ENCODE data around the gene MPZL2.

DNA sequence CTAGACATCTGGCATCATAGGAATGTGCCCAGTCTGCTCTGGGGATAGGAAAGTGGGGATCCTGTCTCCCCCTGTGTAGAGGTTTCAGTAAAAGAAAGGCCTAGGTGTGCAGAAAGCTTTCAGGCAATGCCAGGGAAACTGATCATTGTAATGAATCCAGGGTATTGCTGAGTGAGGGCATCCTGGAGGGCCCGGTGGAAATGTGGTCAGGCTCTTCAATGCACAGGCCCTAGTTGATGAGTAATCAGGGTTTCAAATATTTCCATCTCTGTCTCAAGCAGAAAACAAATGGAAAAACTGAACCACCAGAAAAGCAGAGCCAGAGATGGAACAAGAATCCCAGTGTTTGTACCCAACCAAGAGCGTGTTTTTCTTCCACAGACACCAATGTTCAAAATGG, 42.5 kb upstream of the MPZL2 start:
- TF ChIP-seq POLR2AphosphoS5 (IDR thresholded peaks at IDR 0.05) (no peak), POLR2A (IDR thresholded peaks at IDR 0.05) (no peak)
- TF ChIP-seq, protein P1, sequence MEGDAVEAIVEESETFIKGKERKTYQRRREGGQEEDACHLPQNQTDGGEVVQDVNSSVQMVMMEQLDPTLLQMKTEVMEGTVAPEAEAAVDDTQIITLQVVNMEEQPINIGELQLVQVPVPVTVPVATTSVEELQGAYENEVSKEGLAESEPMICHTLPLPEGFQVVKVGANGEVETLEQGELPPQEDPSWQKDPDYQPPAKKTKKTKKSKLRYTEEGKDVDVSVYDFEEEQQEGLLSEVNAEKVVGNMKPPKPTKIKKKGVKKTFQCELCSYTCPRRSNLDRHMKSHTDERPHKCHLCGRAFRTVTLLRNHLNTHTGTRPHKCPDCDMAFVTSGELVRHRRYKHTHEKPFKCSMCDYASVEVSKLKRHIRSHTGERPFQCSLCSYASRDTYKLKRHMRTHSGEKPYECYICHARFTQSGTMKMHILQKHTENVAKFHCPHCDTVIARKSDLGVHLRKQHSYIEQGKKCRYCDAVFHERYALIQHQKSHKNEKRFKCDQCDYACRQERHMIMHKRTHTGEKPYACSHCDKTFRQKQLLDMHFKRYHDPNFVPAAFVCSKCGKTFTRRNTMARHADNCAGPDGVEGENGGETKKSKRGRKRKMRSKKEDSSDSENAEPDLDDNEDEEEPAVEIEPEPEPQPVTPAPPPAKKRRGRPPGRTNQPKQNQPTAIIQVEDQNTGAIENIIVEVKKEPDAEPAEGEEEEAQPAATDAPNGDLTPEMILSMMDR (IDR thresholded peaks at IDR 0.05): no peak
